T-helper 2 cell treated with Interferon-gamma antibody and Interleukin-4, amounts not matched to agents 5 μg/mL and 100 μg/mL, for 36 hours (primary cell): ENCODE results near the gene CDK5R1.

Experiments
- DNase-seq: peaks from one replicate; pipeline ENCODE4 v3.0.0; 2021; ENCODE audit warnings: low spot score
- H3K27ac Mint-ChIP-seq: one replicate; pipeline ENCODE4 v1.8.0; 2021; ENCODE audit warnings: mild to moderate bottlenecking, mixed read lengths
- H3K27me3 Mint-ChIP-seq: one replicate; pipeline ENCODE4 v1.8.0; 2021; ENCODE audit warnings: low read depth, mixed read lengths
- H3K36me3 Mint-ChIP-seq: one replicate; pipeline ENCODE4 v1.8.0; 2021; ENCODE audit warnings: low read depth, mixed read lengths
- H3K4me1 Mint-ChIP-seq: one replicate; pipeline ENCODE4 v1.8.0; 2021; ENCODE audit warnings: low read depth, mixed read lengths
- H3K4me3 Mint-ChIP-seq: one replicate; pipeline ENCODE4 v1.8.0; 2022; ENCODE audit warnings: mild to moderate bottlenecking, moderate library complexity, mixed read lengths
- H3K9me3 Mint-ChIP-seq: one replicate; pipeline ENCODE4 v1.8.0; 2021; ENCODE audit warnings: mixed read lengths

The CDK5R1 gene

DNA sequence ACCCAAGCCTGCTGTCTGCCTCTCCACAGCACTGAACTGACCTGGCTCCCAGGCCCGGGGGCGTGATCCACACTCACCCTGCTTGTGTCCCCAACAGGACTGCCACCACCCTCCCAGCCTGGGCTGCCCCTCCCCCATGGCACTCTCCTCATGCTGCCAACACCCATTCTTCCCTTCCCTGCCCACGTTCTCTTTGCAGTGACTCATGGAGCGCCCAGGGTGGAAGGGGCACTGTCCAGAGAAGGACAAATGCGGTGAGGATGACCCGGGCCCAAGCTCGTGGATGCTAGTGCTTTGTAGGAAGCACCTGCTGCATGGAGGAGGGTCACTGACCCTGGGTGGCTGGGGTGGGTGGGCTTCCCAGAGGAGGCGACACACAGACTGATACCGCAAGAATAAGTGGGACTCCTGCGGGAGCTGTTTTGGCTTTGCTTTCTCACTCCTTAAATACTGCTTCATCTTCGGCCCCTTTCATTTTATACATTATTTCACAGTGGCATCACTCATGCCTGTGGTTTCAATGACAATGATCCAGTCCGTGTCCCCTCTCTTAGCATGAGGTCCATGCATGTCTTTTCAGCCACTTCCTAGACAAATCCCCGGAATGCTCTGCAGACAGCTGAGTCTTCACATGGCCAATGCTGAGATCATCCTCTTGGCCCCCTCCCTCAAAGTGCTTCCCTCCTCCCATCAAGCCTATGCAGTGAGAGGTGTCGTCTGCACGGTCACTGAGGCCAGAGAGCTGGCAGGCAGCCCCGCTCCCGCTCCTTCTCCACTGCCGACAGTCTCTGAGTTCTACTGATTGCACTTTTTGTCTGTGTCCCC, 17.6 kb downstream of the CDK5R1 start:
- Mint-ChIP-seq H3K36me3 (peaks cover 2% of the 10 kb centered on the region), H3K9me3 (no peaks in the 10 kb centered on the region), H3K4me1 (peaks cover 35% of the 10 kb centered on the region), H3K27ac (peak overlapping the region; percentile 98), H3K4me3 (peak overlapping the region; percentile 77), H3K27me3 (no peaks in the 10 kb centered on the region)
- DNase-seq = no peak

DNA sequence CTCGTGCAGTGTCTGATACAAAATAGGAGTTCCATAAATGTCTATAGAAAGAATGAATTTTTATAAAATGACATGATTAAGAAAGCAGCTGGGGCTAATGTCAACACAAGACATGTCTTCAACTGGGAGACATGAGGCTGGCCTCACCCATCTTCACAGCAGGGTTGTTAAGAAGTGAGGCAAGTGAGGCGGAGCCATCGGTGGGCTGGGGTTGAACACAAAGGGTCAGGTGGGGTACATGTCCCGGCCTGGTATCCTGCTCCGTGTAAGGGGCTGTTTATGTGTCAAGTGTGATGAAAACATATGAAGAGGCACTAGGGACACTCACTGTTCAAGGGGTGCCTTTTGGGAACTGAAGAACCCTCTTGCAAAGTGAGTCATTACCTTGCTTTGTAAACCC, 22.1 kb downstream of the CDK5R1 start:
- Mint-ChIP-seq H3K36me3 (no peaks in the 10 kb centered on the region), H3K4me1 (peaks cover 26% of the 10 kb centered on the region), H3K4me3 (no peak overlapping the region), H3K27me3 (no peaks in the 10 kb centered on the region), H3K9me3 (no peaks in the 10 kb centered on the region), H3K27ac (no peak overlapping the region)
- DNase-seq = no peak

DNA sequence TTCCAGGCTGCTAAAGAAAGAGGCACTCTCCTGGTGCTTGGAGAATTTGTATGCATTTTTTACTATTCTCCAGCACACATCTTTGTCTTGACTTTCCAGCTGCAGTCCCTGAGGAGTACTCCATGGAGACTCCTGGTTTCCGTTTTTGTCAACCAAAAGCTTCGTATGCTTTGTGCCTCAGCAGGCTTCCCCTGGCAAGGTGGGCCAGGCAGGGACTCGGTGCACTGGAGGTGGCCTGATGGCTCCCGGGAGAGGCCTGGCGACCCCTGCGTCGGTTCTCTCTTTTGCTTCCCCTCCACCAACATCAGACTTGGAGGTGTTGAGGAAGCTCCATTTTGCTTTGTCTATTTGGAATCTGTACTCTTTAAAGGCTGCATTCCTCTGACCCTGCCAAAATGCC, 23.7 kb downstream of the CDK5R1 start:
- H3K27me3 Mint-ChIP-seq = no peaks in the 10 kb centered on the region
- H3K4me1 Mint-ChIP-seq = peaks cover 15% of the 10 kb centered on the region
- no peaks in the 10 kb centered on the region for H3K9me3 Mint-ChIP-seq
- H3K27ac Mint-ChIP-seq = no peak overlapping the region
- no peak for DNase-seq
- no peaks in the 10 kb centered on the region for H3K36me3 Mint-ChIP-seq
- no peak overlapping the region for H3K4me3 Mint-ChIP-seq

DNA sequence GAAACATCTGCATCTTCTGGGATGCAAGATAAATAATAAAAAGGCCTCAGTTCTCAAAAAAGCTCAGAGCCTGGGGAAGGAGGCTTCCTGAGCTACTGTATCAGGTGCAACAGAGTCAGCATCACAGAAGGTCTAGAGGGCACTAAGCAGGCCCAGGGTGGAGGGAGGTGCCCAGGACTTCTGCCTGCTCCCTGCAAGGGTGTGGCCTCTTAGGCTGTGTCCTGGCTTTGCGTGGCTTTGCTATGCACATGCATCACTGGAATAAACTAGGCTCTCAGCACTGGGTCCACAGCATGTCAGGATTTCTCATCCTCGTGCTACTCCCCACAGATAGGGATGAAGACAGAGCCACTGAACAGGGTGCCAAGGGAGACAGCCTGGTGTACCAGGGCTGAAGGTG, 25.5 kb downstream of the CDK5R1 start:
- Mint-ChIP-seq H3K27ac (no peak overlapping the region), H3K27me3 (no peaks in the 10 kb centered on the region), H3K4me1 (peaks cover 23% of the 10 kb centered on the region), H3K9me3 (no peaks in the 10 kb centered on the region), H3K4me3 (no peak overlapping the region), H3K36me3 (no peaks in the 10 kb centered on the region)
- DNase-seq = no peak

DNA sequence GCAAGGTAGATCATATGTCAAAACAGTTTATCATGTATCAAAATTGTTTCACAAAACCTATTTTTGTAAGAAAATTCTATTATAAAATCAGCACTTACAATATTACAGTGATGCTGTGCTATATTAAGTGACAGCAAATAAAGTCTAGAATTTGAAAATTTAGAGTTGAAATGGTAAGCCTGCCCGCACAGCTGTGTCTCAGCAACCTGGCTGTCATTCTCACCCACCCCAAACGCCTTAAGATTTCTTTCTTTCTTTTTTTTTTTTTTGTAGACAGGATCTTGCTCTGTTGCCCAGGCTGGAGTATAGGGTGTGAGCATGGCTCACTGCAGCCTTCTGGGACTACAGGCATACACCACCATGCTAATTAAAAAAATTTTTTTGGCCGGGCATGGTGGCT, 26.8 kb downstream of the CDK5R1 start:
- Mint-ChIP-seq H3K4me1 (peaks cover 32% of the 10 kb centered on the region), H3K9me3 (no peaks in the 10 kb centered on the region), H3K4me3 (no peak overlapping the region), H3K36me3 (no peaks in the 10 kb centered on the region), H3K27ac (no peak overlapping the region), H3K27me3 (no peaks in the 10 kb centered on the region)
- no peak for DNase-seq

DNA sequence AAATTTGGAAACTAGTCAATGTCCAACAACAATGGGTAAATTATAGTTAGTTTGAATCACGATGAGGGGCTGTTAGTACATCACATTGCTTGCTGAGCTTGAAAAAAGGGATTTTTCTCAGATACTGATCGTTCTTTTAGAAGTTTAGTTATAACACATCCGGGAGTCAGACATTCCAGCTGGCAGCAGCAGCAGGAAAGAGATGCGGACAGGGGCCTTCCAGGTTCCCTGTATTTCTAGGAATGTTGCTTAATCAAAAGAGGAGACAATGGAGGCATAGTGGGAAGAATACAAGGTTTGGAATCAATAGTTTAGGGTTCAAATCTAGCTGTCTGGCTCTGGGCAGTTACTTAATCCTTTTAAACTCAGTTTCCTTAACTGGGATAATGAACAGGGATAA, 27.8 kb downstream of the CDK5R1 start:
- DNase-seq = no peak
- H3K36me3 Mint-ChIP-seq = no peaks in the 10 kb centered on the region
- H3K4me1 Mint-ChIP-seq = peaks cover 37% of the 10 kb centered on the region
- no peak overlapping the region for H3K4me3 Mint-ChIP-seq
- H3K27me3 Mint-ChIP-seq = no peaks in the 10 kb centered on the region
- H3K9me3 Mint-ChIP-seq = no peaks in the 10 kb centered on the region
- H3K27ac Mint-ChIP-seq = no peak overlapping the region

DNA sequence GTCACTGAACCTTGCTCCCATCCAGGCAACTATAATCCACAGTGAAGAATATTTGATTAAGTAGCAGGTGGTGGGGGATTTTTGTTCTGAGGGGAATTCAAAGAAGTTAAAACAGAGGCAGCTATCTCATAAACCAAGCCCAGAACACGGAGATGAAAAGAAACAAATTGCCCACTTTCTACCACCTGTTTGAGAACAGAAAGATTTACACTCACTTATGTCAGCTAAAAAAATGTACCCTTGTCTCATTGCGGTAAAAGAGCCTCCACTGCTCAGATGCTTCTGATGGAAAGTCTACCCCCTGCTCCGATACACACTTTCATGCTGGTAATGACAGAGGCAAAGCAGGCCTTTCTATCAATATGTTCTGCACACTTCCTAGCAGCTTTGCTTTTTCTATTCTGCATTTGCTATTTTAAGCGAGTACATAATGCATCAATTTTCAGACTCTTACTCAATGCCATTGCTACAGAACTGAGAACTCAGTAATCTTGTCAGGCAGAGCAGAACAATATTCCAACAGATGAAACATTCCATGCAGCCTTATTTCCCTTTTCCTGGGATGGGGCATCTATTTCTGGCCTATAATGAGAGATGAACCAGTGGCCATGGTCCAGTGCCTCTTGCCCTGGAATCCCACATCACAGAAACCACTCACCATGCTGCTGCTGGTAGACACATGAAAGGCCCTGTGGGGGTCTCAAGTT, 29.0 kb downstream of the CDK5R1 start:
- no peak for DNase-seq
- Mint-ChIP-seq H3K4me3 (no peak overlapping the region), H3K27me3 (no peaks in the 10 kb centered on the region), H3K9me3 (no peaks in the 10 kb centered on the region), H3K36me3 (no peaks in the 10 kb centered on the region), H3K27ac (no peak overlapping the region), H3K4me1 (peaks cover 49% of the 10 kb centered on the region)

DNA sequence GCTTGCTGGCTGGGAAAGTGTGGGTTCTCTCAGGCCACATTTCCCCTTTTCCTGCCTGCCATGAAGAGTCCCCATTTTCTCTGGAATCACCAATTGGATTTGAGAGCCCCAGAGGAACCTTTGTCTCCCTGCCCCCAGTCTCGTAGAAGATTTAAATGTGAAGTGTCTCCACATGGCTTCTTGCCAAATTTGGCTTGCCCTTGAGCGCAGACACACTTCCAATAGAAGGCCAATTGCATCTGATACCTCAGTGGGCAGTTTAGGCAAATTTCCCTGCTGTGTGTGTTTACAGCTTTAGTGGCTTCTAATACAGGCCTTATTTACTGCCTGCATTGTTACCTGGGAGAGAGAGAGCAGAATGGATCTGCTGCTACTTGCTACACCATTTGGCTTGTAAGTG, 29.7 kb downstream of the CDK5R1 start:
- Mint-ChIP-seq H3K4me3 (no peak overlapping the region), H3K36me3 (no peaks in the 10 kb centered on the region), H3K9me3 (no peaks in the 10 kb centered on the region), H3K27me3 (no peaks in the 10 kb centered on the region), H3K4me1 (peaks cover 53% of the 10 kb centered on the region), H3K27ac (no peak overlapping the region)
- no peak for DNase-seq

DNA sequence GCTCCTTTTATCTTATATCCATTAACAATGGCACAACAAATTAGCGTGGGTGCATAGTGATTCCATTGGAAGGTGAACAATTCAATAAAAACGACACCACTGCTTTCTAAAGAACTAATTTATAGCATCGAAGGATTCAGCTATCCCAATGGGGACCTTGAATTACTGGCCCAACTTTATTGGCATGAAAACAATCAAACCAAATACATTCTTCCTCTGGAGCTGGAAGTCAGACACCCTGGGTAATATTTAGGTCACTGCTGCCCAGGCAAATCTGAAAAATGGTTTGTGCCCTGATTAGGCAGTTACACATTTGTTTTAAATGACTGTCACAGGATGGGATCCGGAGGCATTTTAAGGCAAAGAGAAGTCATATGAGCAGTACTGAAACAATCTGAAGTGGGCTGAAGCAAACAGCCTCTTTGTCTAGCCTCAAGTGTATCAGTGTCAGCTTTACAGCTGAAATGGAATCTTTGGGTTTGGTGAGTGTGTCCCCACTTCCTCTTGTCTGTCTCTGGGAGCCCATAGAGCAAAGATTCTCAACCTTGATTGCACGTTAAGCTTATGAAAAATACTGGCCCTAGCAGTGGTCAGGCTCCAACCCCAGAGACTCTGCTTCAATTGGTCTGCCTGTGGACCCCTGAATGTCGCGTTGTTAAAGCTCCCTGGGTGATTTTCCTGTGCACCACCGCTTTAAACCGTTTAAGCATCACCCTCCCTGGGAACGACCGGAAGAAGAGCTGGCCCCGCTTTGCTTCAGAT, 30.3 kb downstream of the CDK5R1 start:
- Mint-ChIP-seq H3K4me1 (peaks cover 53% of the 10 kb centered on the region), H3K27me3 (no peaks in the 10 kb centered on the region), H3K36me3 (no peaks in the 10 kb centered on the region), H3K4me3 (peak overlapping the region; percentile 60), H3K27ac (peak overlapping the region; percentile 57), H3K9me3 (no peaks in the 10 kb centered on the region)
- peak; percentile 32 for DNase-seq

DNA sequence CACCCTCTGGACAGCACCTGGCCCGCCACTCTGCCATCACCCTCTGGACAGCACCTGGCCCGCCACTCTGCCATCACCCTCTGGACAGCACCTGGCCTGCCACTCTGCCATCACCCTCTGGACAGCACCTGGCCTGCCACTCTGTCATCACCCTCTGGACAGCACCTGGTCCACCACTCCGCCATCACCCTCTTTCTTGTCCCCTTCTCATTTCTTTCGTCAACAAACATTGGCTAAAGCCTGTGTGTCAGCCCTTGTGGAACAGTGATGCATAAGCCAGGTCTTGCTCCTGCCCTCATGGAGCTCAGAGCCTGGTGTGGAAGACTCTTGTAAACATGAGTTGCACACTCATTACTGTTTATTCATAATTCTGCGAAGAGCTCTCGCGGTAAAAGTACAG, 31.2 kb downstream of the CDK5R1 start:
- DNase-seq = no peak
- H3K4me1 Mint-ChIP-seq = peaks cover 58% of the 10 kb centered on the region
- peak overlapping the region; percentile 5 for H3K4me3 Mint-ChIP-seq
- peak overlapping the region; percentile 27 for H3K27ac Mint-ChIP-seq
- H3K36me3 Mint-ChIP-seq = no peaks in the 10 kb centered on the region
- H3K27me3 Mint-ChIP-seq = no peaks in the 10 kb centered on the region
- H3K9me3 Mint-ChIP-seq = no peaks in the 10 kb centered on the region

DNA sequence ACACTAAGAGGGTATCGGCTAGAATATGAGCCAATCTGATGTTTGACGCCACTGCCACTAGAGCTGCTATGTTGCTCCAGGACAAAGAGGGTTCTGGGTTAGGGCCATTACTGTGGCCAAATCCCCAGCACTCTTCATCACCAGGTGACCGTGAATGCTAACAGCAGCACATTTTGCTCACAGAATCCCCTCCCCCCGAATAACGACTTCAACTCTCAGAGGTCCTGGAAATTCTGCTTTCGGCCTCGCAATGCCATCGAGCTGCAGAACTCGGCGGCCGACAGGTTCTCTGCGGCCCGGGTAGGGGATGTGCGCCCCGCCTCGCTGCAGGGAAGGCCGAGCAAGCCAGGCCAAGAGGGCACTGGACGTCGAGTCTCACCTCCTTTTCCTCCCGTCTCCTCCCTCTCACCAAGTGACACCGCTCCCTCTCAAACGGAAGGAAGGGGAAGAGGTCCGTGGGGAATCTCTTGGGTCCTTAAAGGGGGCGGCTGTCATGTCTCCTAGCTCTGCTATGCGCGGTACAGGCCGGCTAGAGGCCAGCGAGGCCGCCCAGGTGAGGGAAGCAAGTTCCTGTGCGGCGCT, 31.9 kb downstream of the CDK5R1 start:
- Mint-ChIP-seq H3K27ac (no peak overlapping the region), H3K4me1 (peaks cover 60% of the 10 kb centered on the region), H3K27me3 (no peaks in the 10 kb centered on the region), H3K4me3 (peak overlapping the region; percentile 58), H3K36me3 (no peaks in the 10 kb centered on the region), H3K9me3 (no peaks in the 10 kb centered on the region)
- DNase-seq = no peak

DNA sequence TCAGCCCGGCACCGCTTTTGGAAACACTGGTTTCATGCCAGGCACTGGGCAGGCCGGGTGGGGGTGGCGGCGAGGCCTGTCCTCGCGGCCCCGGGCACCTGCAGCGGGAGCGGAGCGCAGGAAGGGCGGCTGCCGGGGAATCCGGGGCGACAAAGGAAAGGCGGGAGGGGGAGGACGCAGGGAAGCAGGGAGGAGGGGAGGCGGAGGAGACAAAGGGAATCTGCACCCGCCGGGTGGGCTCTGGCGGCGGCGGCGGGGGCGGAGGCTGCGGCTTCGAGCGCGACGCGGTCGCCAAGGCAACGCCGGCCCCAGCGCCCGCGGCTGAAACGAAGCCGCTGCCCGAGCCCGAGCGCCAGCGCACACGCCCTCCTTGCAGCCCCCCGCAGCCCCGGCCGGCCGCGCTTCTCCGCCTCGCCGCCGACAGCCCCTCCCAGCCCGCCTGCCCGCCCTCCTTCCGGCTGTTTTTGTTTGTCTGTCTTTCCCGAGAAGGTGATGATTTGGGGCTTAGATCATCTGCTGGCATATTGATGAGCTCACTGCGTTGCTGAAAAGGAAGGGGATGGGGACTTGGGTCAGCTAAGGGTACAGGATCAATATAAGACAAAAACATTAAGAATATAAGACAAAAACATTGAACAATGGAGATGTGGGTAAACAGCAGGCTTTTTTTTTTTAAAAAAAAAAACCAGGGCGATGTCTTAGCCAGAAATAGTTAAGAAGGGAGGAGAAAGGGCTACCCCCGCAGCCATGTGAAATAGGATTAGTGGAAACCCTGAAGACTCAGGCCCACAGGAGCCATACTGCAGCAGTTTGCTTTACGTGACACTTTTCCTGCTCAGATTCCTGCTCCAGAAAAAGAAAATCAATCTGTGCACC, 32.7 kb downstream of the CDK5R1 start:
- peak; percentile 60 for DNase-seq
- peak overlapping the region; percentile 87 for H3K4me3 Mint-ChIP-seq
- no peaks in the 10 kb centered on the region for H3K27me3 Mint-ChIP-seq
- peak overlapping the region; percentile 96 for H3K27ac Mint-ChIP-seq
- no peaks in the 10 kb centered on the region for H3K9me3 Mint-ChIP-seq
- no peaks in the 10 kb centered on the region for H3K36me3 Mint-ChIP-seq
- H3K4me1 Mint-ChIP-seq = peaks cover 66% of the 10 kb centered on the region

DNA sequence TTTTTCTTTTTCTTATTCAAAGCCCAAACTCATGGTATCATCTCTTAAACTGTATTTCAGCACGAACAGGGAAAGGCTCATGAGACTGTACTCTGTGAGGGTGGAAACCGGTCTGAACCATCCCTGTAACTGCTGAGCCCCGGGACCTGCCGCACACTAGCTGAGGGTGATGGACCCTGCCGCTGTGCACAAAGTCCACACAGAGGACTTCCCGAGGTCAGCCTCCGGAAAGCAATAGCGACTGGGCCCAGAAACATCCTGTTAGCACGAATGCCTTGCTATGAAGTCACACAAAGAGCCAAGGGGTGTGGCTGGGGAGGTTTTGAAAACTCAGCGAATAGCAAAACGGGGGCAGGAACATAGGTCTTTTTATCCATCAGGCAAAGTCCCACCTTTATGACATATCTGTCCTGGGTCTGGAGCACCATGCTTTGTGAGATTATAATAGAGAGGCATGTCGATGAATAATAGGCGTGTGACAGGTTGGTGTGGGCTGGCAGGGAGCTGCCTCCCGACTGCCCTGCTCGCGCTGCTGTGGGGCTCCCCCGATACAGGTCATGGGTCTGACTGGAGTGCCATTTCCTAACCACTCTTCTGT, 33.4 kb downstream of the CDK5R1 start:
- Mint-ChIP-seq H3K36me3 (no peaks in the 10 kb centered on the region), H3K4me1 (peaks cover 66% of the 10 kb centered on the region), H3K27me3 (no peaks in the 10 kb centered on the region), H3K27ac (peak overlapping the region; percentile 96), H3K9me3 (no peaks in the 10 kb centered on the region), H3K4me3 (peak overlapping the region; percentile 87)
- DNase-seq = peak; percentile 54
